ENCODE results near the gene CLEC4C.

The CLEC4C gene

DNA sequence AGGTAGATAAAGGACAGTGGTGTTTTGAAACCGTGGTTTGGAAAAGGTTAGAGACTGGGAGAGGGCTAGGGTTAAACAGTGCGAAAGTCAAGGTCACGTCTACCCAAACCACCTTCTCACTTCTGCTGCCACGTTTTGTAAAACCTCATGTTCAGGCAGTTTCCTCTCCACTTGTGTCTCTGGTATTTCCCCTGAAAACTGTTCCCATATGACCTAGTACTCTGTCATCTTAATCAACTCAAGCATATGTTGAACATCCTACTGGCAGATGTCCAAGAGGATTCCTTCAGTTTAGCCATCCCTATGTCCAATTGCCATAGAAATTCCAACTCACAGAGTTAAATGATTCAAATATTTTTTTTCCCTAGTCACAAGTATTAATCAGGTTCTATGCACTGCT, 17.4 kb downstream of the CLEC4C start:
- Histone ChIP-seq H3K4me3 (ENCODE audit: low read depth, low read length) (no peak overlapping the region), H3K27ac (ENCODE audit: low read depth, low read length) (no peak overlapping the region), H3K79me2 (ENCODE audit: control insufficient read depth, insufficient read depth, low read length, unreplicated experiment) (no peaks in the 10 kb centered on the region), H3K27me3 (ENCODE audit: insufficient read depth, low read length) (peaks cover 31% of the 10 kb centered on the region), H3K4me1 (ENCODE audit: control insufficient read depth, insufficient read depth, low read length, unreplicated experiment) (no peaks in the 10 kb centered on the region), H2AFZ (ENCODE audit: low read length, unreplicated experiment) (no peak overlapping the region), H3K36me3 (ENCODE audit: insufficient read depth, low read length) (no peaks in the 10 kb centered on the region)

GRCh38 chr12:7723926-7724325, 23.2 kb downstream of the CLEC4C start:
- Histone ChIP-seq H3K27me3 (ENCODE audit: insufficient read depth, low read length) (peaks cover 20% of the 10 kb centered on the region), H3K36me3 (ENCODE audit: insufficient read depth, low read length) (no peaks in the 10 kb centered on the region), H2AFZ (ENCODE audit: low read length, unreplicated experiment) (no peak overlapping the region), H3K4me3 (ENCODE audit: low read depth, low read length) (no peak overlapping the region), H3K79me2 (ENCODE audit: control insufficient read depth, insufficient read depth, low read length, unreplicated experiment) (no peaks in the 10 kb centered on the region), H3K4me1 (ENCODE audit: control insufficient read depth, insufficient read depth, low read length, unreplicated experiment) (no peaks in the 10 kb centered on the region), H3K27ac (ENCODE audit: low read depth, low read length) (no peak overlapping the region)

GRCh38 chr12:7719946-7720730, 27.0 kb downstream of the CLEC4C start:
- Histone ChIP-seq H3K4me3 (ENCODE audit: low read depth, low read length) (no peak overlapping the region), H3K4me1 (ENCODE audit: control insufficient read depth, insufficient read depth, low read length, unreplicated experiment) (no peaks in the 10 kb centered on the region), H2AFZ (ENCODE audit: low read length, unreplicated experiment) (no peak overlapping the region), H3K27me3 (ENCODE audit: insufficient read depth, low read length) (0 out of 2 replicates have a peak, but pooled peaks cover 3% of the 10 kb centered on the region), H3K27ac (ENCODE audit: low read depth, low read length) (no peak overlapping the region), H3K79me2 (ENCODE audit: control insufficient read depth, insufficient read depth, low read length, unreplicated experiment) (no peaks in the 10 kb centered on the region), H3K36me3 (ENCODE audit: insufficient read depth, low read length) (no peaks in the 10 kb centered on the region)

DNA sequence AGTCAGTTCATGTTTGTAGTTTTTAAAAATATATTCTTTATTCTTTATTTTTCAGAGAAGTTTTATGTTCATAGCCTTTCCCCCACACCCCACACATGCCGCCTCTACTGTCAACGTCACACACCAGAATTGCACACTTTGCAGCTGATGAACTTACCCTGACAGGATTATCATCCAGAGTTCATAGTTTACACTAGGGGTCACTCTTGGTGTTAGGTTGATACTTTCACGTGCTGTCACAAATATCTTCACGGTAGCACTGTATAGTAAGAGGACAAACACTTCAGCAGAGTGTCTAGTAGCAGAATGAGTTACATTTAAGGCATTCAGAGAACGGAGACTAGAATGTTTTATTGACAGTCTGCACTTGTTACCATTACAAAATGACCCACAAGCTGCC, 30.8 kb downstream of the CLEC4C start:
- Histone ChIP-seq H3K4me1 (ENCODE audit: control insufficient read depth, insufficient read depth, low read length, unreplicated experiment) (no peaks in the 10 kb centered on the region), H3K27me3 (ENCODE audit: insufficient read depth, low read length) (peaks cover 5% of the 10 kb centered on the region), H3K36me3 (ENCODE audit: insufficient read depth, low read length) (no peaks in the 10 kb centered on the region), H3K27ac (ENCODE audit: low read depth, low read length) (no peak overlapping the region), H2AFZ (ENCODE audit: low read length, unreplicated experiment) (no peak overlapping the region), H3K4me3 (ENCODE audit: low read depth, low read length) (no peak overlapping the region), H3K79me2 (ENCODE audit: control insufficient read depth, insufficient read depth, low read length, unreplicated experiment) (no peaks in the 10 kb centered on the region)

- H3K4me1 ChIP-seq (ENCODE audit: control insufficient read depth, insufficient read depth, low read length, unreplicated experiment), result no peaks in the 10 kb centered on the region
- H3K36me3 ChIP-seq (ENCODE audit: insufficient read depth, low read length), result no peaks in the 10 kb centered on the region
- no peak overlapping the region for H2AFZ ChIP-seq (ENCODE audit: low read length, unreplicated experiment)
- H3K27me3 ChIP-seq (ENCODE audit: insufficient read depth, low read length), result peaks cover 20% of the 10 kb centered on the region
- no peak overlapping the region for H3K4me3 ChIP-seq (ENCODE audit: low read depth, low read length)
- H3K27ac ChIP-seq (ENCODE audit: low read depth, low read length), result no peak overlapping the region
- H3K79me2 ChIP-seq (ENCODE audit: control insufficient read depth, insufficient read depth, low read length, unreplicated experiment), result no peaks in the 10 kb centered on the region
Observed at GRCh38 chr12:7712841-7713442, 34.2 kb downstream of the CLEC4C start.

DNA sequence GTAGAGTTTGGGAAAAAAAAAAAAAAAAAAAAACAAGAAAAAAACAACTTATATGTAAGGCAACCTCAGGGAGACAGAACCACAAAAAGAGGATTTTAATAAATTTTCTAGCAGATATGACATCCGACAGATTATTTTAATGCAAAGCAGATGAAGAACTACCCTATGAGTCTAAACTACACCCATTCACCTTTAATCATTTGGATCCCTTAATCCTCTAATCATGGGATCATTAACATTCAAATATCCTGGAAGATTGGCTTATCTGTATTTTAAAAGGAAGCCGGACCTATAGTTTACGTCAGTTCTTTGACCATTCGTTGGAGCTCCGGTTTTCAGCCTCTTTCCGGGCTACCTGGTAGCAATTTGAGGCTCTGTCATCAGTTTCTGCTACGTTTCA, 36.0 kb downstream of the CLEC4C start, which contains the start of gene DPPA3:
Gene DPPA3 (plus strand): TSS at position 301 of the 400 bp plus-strand sequence. CDS start 138 bp downstream, outside the sequence.
- peaks cover 17% of the 10 kb centered on the region for H3K27me3 ChIP-seq (ENCODE audit: insufficient read depth, low read length)
- no peaks in the 10 kb centered on the region for H3K36me3 ChIP-seq (ENCODE audit: insufficient read depth, low read length)
- H2AFZ ChIP-seq (ENCODE audit: low read length, unreplicated experiment), result no peak within 1 kb of the TSS
- no peaks in the 10 kb centered on the region for H3K4me1 ChIP-seq (ENCODE audit: control insufficient read depth, insufficient read depth, low read length, unreplicated experiment)
- H3K27ac ChIP-seq (ENCODE audit: low read depth, low read length), result no peak within 1 kb of the TSS
- H3K79me2 ChIP-seq (ENCODE audit: control insufficient read depth, insufficient read depth, low read length, unreplicated experiment), result no peaks in the 10 kb centered on the region
- H3K4me3 ChIP-seq (ENCODE audit: low read depth, low read length), result no peak within 1 kb of the TSS

DNA sequence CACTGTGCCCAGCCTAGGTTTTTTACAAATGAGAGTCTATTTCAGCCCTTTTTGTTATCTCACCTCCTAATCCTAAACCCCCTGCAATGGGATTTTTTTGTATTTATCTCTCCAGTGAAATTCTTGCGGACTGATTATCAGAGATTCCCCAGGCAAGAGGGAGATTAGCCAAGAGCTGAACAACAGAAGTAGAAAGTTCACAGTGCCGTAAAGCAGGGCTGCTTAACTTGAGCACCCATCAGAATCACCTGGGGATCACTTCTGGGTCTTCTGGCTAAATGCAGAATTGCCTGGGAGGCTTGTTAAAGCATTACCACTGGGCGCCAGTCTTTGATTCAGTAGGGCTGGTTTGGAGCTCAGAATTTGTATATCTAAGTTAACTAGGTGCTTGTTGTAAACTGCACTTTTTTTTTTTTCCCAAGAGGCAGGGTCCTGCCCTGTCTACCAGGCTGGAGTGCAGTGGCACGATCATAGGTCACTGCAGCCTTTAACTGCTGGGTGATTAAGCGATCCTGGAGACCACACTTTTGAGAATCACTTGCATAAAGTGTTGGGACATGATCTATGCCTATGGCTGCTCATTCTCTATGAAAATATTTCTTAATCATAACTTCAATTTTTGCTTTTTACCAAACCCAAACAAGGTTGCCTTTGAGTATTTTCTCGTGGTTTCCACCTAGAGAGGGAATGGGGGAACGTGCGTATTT, 37.1 kb downstream of the CLEC4C start:
- Histone ChIP-seq H3K27me3 (ENCODE audit: insufficient read depth, low read length) (peaks cover 17% of the 10 kb centered on the region), H3K79me2 (ENCODE audit: control insufficient read depth, insufficient read depth, low read length, unreplicated experiment) (no peaks in the 10 kb centered on the region), H3K36me3 (ENCODE audit: insufficient read depth, low read length) (no peaks in the 10 kb centered on the region), H2AFZ (ENCODE audit: low read length, unreplicated experiment) (no peak overlapping the region), H3K4me1 (ENCODE audit: control insufficient read depth, insufficient read depth, low read length, unreplicated experiment) (no peaks in the 10 kb centered on the region), H3K27ac (ENCODE audit: low read depth, low read length) (no peak overlapping the region), H3K4me3 (ENCODE audit: low read depth, low read length) (no peak overlapping the region)

DNA sequence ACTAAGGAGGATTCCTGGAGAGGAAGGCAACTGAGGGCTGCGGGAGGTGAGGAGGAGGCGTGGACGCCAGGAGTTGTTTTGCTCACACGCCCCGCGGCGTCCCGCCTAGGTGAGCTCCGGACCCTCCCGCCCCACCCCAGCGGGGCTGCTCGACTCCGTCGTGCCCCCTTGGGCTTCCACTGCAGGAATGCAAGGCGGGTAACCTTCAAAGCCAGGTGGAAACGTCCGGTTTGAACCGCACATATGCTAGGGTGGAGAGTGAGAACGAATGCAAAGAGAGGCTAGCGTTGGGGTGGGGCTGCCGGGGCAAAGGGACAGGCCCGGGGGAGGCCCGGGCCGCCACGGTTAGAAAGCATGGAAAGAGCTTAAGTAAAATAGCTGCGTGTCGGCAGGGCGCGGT, 41.3 kb downstream of the CLEC4C start:
- no peaks in the 10 kb centered on the region for H3K4me1 ChIP-seq (ENCODE audit: control insufficient read depth, insufficient read depth, low read length, unreplicated experiment)

DNA sequence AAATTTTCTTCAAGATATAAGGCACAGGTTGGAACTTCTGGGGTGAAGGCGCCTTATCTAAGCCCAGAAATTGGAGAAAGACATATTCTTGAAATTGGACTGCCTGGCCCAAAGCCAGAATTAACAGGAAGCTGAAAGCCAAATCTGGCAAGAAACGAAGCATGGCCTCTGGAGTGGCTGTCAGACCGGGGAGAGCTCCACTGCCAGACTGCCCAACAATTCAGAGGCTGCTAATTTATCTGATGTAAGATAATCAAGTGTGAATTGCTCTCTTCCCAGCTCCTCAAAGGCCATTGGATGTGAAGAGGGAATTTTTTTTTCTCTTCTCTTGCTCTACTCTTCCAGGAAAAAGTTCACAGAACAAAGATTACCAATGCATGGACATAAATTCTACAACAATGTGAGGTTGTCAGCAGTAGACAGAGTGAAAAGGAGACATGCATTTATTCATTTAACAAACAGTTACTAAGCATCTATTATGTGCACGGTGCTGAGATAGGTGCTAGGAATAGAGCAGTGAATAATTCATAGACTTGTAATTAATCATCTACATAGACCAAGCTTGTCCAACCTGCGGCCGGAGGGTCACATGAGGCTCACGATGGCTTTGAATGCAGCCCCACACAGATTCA, 51.5 kb downstream of the CLEC4C start, which contains the start of gene GDF3:
Gene GDF3 (minus strand): TSS at position 210 of the 632 bp plus-strand sequence. CDS start 47 bp downstream, at position 163.
- no peak within 1 kb of the TSS for H2AFZ ChIP-seq (ENCODE audit: low read length, unreplicated experiment)
- 0 out of 2 replicates have a peak within 1 kb of the TSS, but pooled peaks have one; percentile 32 for H3K4me3 ChIP-seq (ENCODE audit: low read depth, low read length)
- no peak within 1 kb of the TSS for H3K27ac ChIP-seq (ENCODE audit: low read depth, low read length)
- no peaks in the 10 kb centered on the region for H3K27me3 ChIP-seq (ENCODE audit: insufficient read depth, low read length)
- H3K36me3 ChIP-seq (ENCODE audit: insufficient read depth, low read length), result no peaks in the 10 kb centered on the region
- no peaks in the 10 kb centered on the region for H3K79me2 ChIP-seq (ENCODE audit: control insufficient read depth, insufficient read depth, low read length, unreplicated experiment)
- H3K4me1 ChIP-seq (ENCODE audit: control insufficient read depth, insufficient read depth, low read length, unreplicated experiment), result peaks cover 7% of the 10 kb centered on the region

More for the DNA sequence above, 41.3 kb downstream of the CLEC4C start:
- Histone ChIP-seq H3K79me2 (ENCODE audit: control insufficient read depth, insufficient read depth, low read length, unreplicated experiment) (no peaks in the 10 kb centered on the region), H2AFZ (ENCODE audit: low read length, unreplicated experiment) (no peak overlapping the region), H3K36me3 (ENCODE audit: insufficient read depth, low read length) (no peaks in the 10 kb centered on the region), H3K27me3 (ENCODE audit: insufficient read depth, low read length) (peaks cover 11% of the 10 kb centered on the region), H3K4me3 (ENCODE audit: low read depth, low read length) (no peak overlapping the region), H3K27ac (ENCODE audit: low read depth, low read length) (no peak overlapping the region)

GRCh38 chr12:7695237-7695560, 52.0 kb downstream of the CLEC4C start:
- no peaks in the 10 kb centered on the region for H3K27me3 ChIP-seq (ENCODE audit: insufficient read depth, low read length)
- no peaks in the 10 kb centered on the region for H3K79me2 ChIP-seq (ENCODE audit: control insufficient read depth, insufficient read depth, low read length, unreplicated experiment)
- no peak overlapping the region for H2AFZ ChIP-seq (ENCODE audit: low read length, unreplicated experiment)
- peaks cover 7% of the 10 kb centered on the region for H3K4me1 ChIP-seq (ENCODE audit: control insufficient read depth, insufficient read depth, low read length, unreplicated experiment)
- H3K36me3 ChIP-seq (ENCODE audit: insufficient read depth, low read length), result no peaks in the 10 kb centered on the region
- no peak overlapping the region for H3K27ac ChIP-seq (ENCODE audit: low read depth, low read length)
- 0 out of 2 replicates have a peak overlapping the region, but pooled peaks have one; percentile 32 for H3K4me3 ChIP-seq (ENCODE audit: low read depth, low read length)

All from ACC112 (cell line).